GM19397 (cell line): ENCODE data around the gene MBNL2.

Source experiments
- ATAC-seq: cut with Tn5 transposase; IDR thresholded peaks from one replicate; pipeline ENCODE4 v1.9.1; 2021; ENCODE audit warnings: mild to moderate bottlenecking, moderate library complexity; ENCODE audit not compliant: unreplicated experiment

Gene MBNL2

GRCh38 chr13:97289514-97290298 is 67.6 kb downstream of the MBNL2 start:
- ATAC-seq: no peak

GRCh38 chr13:97295283-97296182 is 73.4 kb downstream of the MBNL2 start:
- no peak for ATAC-seq

- no peak for ATAC-seq
Measured at GRCh38 chr13:97296740-97297139, 74.6 kb downstream of the MBNL2 start.

- ATAC-seq: no peak
Measured at GRCh38 chr13:97298816-97299215, 76.7 kb downstream of the MBNL2 start.

- ATAC-seq: no peak
Measured at GRCh38 chr13:97300871-97301270, 78.7 kb downstream of the MBNL2 start.

GRCh38 chr13:97301382-97302095 is 79.4 kb downstream of the MBNL2 start:
- no peak for ATAC-seq

- no peak for ATAC-seq
Measured at GRCh38 chr13:97302611-97303010, 80.5 kb downstream of the MBNL2 start.

- no peak for ATAC-seq
Measured at GRCh38 chr13:97306106-97306505, 84.0 kb downstream of the MBNL2 start.

GRCh38 chr13:97306645-97307044 is 84.5 kb downstream of the MBNL2 start:
- ATAC-seq: no peak

GRCh38 chr13:97307118-97307881 is 85.2 kb downstream of the MBNL2 start:
- no peak for ATAC-seq

- ATAC-seq: no peak
Measured at GRCh38 chr13:97307882-97308624, 85.9 kb downstream of the MBNL2 start.

GRCh38 chr13:97308735-97309429 is 86.7 kb downstream of the MBNL2 start:
- no peak for ATAC-seq

GRCh38 chr13:97310809-97311436 is 88.8 kb downstream of the MBNL2 start:
- no peak for ATAC-seq

GRCh38 chr13:97311956-97312355 is 89.8 kb downstream of the MBNL2 start:
- no peak for ATAC-seq

GRCh38 chr13:97313551-97314260 is 91.6 kb downstream of the MBNL2 start:
- no peak for ATAC-seq

GRCh38 chr13:97316390-97316789 is 94.3 kb downstream of the MBNL2 start:
- no peak for ATAC-seq

GRCh38 chr13:97317933-97318332 is 95.8 kb downstream of the MBNL2 start:
- ATAC-seq: no peak

GRCh38 chr13:97318532-97318931 is 96.4 kb downstream of the MBNL2 start:
- no peak for ATAC-seq
